SIG-M5 treated with dmso at 0.1 percent for 504 hours (cell line): ENCODE results near the gene SDK2.

Experiments
- DNase-seq: peaks from one replicate; lab custom pipeline; 2025; ENCODE audit not compliant: unreplicated experiment; lab: John Stamatoyannopoulos, UW

Gene SDK2

DNA sequence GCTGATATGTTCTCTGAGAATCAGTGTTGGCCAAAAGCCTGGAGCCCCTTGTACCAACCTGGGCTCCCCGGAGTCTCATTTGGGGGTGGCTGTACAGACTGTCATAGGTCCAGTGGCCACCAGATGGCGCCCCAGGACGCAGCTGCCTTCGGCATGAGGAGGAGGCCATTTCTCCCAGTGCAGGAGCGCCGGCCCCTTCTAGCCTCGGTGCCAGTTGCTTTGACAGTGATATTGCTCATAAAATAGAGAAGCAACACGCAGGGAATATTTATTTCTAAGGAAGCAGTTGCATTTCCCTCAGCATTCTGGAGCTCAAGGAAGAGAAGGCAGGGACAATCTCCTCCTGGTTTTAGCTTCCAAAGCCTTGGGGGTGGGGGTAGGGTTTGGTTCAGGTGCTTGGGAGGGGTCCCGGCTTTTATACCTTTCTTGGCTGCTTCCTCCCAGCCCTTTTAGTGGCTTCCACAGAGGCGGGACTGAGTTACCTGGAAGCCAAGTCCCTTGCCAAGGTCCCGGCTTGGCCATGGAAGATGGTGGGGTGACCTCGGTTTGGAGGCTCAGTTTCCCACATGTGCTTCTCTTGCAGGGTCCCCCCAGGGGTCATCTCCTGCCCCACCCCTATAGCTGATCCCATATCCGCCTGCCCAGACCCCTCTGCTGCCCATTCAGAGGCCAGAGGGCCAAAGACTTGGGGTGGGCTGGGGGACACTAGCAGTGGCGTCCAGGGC, 214.6 kb downstream of the SDK2 start:
- DNase-seq: peak; percentile 74

DNA sequence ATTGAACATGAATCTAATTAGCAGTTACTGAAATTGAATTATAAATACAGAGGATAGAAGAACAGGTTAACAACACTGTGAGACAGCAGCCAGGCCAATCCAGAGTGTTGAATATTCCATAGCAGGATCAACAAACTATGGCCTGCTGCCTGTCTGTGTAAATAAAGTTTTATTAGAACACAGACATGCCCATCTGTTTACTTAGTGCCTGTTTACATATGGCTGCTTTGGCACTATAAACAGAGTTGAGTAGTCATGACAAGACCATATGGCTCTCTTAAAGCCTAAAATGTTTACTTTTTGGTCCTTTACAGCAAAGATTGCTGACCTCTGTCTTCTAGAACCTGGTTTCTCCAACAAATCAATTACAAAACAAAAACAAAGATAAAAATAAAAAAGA, 217.0 kb downstream of the SDK2 start:
- DNase-seq: no peak

DNA sequence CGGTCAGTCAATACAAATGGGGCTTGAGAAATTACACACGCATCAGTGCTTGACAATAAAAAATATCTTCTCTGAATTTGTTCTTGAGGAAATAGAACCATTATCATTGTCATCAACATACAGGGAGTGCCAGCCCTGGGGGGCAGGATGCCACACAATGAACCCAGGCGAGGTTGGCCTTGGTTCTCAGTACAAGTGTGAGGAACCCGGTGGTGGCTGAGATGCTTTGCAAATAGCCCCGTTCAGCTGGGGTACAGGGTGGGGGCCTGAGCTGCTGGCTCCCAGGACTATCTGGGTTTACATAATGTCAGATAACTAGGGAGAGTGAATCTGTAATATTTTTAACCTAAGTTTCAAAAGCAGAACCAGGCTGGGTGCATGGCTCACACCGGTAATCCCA, 219.7 kb downstream of the SDK2 start:
- DNase-seq: no peak

DNA sequence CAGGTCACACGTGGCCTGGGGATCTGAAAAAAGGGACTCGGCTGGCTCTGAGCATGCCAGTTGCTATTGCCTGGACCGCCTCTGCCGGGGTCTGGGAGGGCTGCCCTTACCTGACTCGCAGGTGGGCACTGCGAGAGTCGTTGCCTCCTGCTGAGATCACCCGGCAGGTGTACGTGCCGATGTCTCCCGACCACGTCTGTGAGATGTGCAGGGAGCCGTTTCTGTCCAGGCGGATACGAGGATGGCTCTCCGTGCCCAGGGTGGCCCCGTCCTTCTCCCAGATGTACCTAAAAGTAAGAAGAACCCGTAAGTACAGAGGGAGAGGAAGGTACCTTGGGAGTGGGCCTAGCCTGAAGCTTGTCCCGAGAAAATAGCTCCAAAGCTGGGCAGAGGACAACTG, 220.4 kb downstream of the SDK2 start:
- no peak for DNase-seq

DNA sequence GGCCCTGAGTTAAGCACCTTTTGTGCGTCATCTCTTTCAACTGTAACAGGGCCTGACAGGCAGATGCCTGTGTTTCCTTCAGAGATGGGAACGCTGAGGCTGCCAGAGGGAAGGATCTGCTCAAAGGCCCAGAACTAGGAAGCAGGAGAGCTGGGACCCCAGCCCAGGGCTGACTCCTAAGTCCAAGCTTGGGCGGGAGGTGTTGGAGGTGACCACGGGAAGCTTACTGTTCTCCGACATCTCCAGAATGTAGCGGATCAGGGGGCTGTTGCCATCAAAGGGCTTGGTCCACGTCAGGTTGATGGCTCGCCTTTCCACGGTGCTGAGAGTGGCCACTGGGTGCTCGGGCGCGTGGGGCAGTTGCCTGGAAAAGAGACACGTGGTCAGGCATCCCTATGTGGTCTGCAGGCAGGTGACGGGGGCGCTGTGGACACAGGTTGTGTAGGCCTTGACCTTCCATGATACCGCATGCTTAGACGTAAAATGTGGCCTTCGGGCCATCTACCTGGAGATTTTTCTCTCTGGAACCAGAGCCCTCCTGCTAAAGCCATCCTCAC, 221.0 kb downstream of the SDK2 start:
- DNase-seq: no peak

DNA sequence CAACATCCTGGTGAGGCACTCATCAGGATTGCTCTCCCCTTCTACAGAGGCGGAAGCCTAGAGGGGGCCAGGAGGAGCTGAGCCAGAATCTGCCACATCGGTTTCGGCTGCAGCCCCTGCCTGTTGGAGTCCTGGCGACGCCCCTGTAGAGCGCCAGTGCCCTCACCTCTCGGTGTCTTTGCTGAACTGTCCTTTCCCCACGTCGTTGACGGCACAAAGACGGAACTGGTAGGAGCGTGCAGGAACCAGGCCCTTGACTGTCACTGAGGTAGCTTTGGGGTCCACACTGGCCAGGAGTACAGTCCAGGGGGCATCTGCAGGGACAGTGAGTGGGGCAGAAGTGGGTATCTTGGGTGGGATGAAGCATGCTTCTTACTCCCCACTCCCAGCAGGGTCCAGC, 222.1 kb downstream of the SDK2 start:
- no peak for DNase-seq

DNA sequence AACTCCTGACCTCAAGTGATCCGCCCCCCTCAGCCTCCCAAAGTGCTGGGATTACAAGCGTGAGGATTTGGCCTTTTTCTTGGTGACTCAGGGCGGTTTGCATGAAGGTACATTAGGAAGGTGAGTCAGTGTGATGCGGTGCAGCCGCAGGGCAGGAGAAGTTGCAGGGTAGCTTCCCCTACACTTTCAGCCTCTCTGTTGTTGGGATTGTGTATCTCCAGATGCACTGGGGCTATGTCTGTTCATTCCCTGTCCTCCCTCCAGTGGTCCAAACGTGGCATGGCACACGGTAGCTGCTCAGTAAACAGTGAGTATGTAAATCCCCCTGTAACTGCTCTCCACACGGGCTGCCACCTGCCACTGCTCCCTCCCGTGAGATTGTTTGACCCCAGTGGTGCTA, 223.3 kb downstream of the SDK2 start:
- DNase-seq: peak; percentile 32

DNA sequence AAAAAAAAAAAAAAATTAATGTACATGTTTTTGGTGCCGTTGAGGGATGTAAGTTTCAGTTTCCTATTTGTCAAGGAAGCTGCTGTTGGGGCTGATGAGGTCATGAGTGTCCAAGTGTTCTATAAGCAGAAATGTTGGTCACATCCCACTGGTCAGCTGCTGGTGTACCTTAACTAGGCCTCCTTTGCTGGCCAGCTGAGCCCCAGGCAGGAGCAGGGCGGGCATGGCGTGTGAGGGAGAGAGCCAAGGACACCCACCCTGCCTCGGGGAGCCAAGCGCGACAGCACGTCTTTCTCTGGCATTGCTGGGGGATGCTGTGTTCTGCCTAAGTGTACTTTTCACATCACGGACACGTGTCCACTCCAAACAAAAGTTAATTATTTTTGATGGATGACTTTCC, 224.4 kb downstream of the SDK2 start:
- DNase-seq: no peak

DNA sequence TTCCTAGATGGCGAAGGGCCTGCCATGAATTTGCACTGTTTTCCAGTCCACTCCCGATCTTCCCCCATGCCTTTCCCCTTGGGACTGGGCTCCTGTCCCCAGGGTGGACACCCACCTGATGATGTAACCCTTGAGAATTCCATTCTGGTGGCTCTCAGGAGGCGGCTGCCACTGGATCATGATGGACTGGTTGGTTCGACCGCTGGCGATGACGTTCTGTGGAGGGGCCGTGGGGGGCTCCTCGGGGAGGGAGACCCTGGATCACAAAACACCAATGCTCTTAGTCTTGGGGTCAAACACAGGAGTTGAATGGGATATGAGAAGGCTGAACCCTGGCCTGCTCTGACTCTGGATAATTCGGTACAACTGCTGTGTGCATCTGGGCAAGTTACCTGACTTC, 225.2 kb downstream of the SDK2 start:
- no peak for DNase-seq

DNA sequence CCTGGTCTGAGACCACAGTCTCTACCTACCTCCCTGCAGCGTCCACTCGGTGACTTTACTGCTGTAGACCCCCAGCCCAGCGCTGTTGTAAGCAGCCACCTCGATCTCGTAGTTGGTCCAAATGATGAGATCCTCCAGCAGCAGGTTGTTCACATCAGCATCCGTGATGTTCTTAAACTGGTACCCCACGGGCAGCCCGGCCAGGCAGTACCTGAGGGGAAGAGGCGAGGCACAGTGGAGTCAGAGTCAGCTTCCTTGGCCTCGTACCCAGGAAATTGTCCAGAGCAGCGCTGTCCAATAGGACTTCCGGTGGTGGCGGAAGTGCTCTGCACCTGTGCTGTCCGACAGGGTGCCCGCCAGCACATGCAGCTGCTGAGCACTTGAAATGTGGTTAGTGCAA, 228.5 kb downstream of the SDK2 start:
- DNase-seq: no peak

DNA sequence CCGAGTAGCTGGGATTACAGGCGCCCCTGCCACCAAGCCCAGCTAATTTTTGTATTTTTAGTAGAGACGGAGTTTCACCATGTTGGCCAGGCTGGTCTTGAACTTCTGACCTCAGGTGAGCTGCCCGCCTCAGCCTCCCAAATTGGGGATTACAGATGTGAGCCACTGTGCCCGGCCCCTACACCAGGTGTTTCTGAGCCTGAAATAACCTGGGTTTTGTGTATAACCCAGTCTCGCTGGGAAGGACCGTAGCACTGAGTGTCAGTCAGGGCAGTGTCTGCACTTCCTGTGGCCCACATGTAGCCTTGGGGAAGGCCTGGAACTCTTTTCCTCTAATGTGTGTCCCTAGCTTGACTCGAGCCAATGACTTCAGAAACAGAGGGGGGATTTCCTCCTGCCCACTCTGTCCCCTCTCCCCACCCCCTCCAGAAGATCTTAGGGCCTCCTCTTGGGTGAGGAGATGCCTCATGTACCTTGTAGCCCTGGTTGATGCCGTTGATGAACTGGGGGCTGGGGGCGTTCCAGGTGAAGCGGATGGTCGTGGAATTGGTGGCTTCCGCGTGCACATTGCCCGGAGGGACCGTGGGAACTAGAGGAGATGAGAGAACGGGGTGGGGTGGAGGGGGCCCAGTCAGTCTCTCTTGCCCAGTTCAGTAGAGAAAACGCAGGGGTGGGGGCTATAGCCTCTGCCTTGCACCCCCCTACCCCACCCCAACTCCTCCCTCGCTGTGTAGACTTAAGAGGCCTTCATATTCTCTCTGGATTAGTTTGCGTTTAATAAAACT, 229.9 kb downstream of the SDK2 start:
- no peak for DNase-seq

DNA sequence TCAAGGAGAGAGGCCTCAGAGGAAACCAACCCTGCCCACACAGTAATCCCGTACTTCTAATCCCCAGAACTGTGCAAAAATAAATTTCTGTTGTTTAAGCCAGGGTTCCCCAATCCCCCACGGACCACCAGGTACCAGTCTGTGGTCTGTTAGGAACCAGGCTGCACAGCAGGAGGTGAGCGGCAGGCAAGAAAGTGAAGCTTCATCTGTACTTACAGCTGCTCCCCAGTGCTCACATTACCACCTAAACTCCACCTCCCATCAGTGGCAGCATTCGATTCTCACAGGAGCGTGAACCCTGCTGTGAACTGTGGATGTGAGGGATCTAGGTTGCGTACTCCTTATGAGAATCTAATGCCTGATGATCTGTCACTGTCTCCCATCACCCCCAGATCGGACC, 231.3 kb downstream of the SDK2 start:
- DNase-seq: no peak

DNA sequence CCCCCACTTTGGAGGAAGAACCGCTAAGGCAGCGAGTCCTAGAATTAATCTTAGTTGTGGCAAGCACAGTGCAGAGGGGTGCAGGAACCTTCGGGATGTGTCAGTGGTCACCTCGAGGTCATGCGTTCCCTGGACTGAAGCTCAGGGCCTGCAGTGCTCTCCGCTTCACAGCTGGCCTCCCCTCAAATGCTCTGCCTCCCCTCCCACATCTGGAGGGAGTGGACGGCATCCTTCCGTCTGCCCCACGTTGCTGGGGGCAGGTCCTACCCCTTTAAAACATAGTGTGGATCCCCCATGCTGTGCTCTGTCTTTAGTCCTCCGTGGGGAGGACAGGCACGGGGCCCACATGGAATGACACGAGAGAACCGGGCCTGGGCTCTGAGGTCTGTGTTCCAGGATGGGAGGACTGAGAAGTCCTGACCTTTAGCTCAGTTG, 232.9 kb downstream of the SDK2 start:
- no peak for DNase-seq

DNA sequence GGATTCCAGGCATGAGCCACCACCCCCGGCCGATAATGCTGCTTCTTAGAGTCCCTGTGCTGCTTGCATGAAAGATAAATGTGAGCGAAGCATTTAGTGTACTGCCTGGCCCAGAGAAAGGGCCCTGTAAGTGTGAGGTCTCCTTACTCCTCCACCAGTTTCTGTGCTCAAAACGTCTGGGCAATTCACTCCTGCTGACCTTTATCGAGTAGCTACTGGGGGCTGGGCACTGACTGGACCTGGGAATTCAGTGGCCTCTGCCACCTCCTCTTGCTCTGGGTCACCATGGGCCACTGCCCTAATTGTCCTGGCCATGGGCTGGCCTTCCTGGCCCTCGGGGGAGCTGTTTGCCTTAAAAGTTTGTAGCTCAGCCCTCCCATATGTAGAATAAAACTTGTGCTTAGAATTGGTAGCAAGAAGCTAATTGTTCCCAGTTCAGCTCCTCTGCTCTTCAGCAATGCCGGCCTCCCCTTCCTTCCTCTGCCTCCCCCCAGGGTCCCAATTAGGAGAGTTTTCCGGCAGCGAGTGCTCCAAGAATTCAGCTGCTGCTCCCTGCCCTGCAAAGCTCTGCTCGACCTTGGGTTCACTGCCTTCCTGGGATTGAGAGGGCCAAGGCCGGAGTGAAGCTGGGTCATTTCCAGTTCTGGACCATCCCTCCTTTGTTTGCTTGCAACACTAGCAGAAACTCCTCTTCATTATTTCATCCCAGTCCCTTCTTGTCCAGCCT, 233.5 kb downstream of the SDK2 start:
- DNase-seq: no peak

DNA sequence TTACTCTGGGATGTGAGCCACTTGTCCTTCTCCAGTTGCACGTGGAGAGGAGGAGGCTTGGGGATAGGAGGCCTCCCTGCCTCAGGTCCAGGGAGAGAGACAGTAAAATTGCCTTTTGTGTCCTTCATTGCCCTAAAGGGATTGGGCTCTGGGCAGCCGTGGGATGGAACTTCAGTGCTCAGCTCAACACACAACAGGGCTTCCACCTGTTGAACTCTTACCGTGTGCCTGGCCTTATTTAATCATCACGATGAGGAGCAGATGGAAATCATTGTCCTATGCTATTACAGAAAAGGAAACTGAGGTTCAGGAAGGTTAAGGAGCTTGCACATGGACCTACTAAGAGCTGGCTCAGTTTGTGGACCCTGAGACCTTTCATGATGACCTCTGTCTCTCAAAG, 240.0 kb downstream of the SDK2 start:
- DNase-seq: no peak

DNA sequence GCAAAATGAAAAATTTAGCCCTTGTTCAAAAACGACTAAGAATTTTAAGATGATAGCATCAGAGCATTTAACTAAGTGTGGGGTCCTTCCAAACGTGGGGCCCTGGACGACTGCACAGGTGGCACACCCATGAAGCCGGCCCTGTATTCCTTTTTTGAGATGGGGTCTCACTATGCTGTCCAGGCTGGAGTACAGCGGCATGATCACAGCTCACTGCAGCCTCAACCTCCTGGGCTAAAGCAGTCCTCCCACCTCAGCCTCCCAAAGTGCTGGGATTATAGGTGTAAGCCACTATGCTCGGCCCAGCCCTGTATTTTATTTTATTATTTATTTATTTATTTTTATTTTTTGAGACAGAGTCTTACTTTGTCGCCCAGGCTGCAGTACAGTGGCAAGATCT, 241.8 kb downstream of the SDK2 start:
- no peak for DNase-seq

DNA sequence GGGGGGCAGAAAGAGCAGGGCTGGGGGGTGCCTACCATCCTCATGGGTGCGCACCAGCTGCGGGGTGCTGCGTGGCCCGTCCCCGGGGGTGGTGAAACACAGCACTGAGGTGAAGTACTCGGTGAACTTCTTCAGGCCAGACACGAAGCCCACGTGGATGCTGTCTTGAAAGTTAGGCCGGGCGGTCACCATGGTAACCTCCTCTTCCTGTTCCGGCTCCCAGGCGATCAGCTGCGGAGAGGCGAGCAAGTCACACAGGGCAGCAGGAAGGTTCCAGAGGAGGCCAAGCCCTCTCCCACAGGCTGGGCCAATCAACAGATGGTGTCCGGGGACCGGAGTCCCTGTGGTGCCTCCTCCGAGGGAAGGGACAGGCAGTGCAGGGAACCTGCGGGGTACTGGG, 242.3 kb downstream of the SDK2 start:
- no peak for DNase-seq

DNA sequence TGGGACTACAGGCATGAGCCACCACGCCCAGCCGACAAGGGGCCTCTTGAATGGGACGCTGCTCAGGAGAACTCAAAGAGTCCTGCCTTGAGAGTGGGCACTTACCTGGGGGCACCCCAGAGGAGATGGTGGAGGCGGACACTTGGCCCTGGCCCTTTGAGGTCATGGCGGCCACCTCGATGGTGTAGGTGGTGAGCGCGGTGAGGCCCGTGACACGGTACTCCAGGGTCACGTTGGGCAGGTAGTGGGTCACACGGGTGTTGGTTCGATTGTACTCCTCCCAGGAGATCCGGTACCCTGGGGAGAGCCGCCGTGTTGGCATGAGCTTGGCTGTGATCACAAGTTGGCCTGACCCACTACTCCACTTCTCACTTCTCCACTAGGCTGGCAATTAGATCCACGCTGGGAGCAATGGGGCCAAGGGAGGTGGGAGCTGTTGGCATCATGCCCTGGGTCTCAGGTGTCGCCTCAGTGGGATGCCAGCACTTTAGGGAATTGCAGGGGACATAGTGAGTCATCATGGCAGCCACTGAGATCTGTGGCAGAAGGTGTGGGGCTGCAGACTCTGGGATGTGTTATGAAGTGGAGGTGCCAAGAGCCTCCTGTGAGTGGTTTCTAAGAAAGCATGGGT, 243.2 kb downstream of the SDK2 start:
- DNase-seq: no peak

DNA sequence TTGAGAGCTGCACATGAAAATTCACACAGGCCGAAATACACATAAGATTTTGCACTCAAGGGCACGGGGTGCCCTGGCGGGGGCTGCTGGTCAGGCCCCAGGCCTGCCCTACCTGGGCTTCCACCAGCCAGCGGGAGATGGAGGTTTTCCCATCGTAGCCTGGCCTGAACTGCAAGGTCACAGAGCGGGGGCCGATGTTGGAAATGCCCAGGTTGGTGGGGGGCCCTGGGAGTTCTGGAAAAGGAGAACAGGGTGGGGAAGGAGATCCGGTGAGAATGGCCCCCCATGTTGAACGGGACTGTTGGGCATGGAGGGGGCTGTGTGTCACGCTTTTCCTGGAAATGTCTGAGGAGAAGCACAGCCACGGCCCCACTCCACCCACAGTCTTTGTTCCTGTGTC, 245.2 kb downstream of the SDK2 start:
- no peak for DNase-seq

DNA sequence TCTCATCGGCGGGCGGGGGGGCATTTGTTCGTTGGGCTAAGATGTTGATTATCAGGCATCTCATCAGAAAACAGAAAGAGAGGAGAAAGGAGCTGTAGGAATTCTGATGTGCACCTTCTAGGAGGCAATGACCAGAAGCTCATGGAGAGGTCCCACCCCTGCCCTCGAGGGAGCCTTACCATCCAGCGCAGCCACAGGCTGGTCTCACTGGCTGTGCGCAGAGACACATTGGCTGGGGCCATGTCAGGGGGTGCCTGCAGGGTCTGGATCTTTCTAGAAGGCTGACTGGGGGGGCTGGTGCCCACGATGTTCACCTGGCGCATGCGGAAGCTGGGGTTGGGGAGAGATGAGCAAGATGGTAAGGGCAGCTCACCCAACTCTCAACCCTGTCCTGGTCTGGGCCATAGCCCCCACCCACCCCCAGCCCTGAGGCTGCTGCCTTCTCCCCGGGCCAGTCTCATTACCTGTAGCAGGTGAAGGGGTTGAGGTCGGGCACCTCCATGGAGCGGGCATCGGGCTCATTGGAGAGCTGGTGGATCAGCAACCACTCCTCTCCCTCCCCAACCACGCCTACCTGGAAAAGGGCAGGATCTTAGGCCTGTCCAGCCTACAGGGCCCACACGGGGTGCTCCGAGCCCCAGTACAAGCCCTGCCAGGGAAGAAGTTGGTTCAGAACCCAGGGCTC, 246.2 kb downstream of the SDK2 start:
- no peak for DNase-seq
